ENCODE results near the gene DIAPH2. TPM values are rescaled to one million over a fixed set of nuclear protein-coding genes. Genes with fewer than 3 reads are reported as not detected.

Gene DIAPH2
- total and polyA plus RNA-seq, 9 of the 15 experiments (the other 6 are each of a cell fraction or from before 2014, with no cell fraction given): 0.01 to 0.18 (median 0.07) TPM; not detected in 1

- whole genome bisulfite sequencing (ENCODE audit: insufficient coverage, low coverage, missing lambda C conversion rate): 0% methylated on average over 1 of the region's 3 CpGs
- FAIRE-seq (no peak), ATAC-seq (no peak), DNase-seq (ENCODE audit: extremely low read depth in 1 of 4, low spot score in 3 of 4) (no peak)
- Histone ChIP-seq H3K9me1 (ENCODE audit: control insufficient read depth, insufficient read depth, low read length) (no peaks in the 10 kb centered on the region), H3K4me3 (no peak overlapping the region), H3K36me3 (ENCODE audit: control insufficient read depth, insufficient read depth, low read length) (no peaks in the 10 kb centered on the region), H3K27ac (ENCODE audit: extremely low read depth, low read depth, low read length) (no peak overlapping the region), H3K9ac (ENCODE audit: insufficient read depth in 1 of 2, low read depth in 2 of 2, low read length in 2 of 2) (no peak overlapping the region), H3K27me3 (ENCODE audit: control insufficient read depth in 2 of 2, insufficient read depth in 2 of 2, low read length in 2 of 2) (no peaks in the 10 kb centered on the region), H4K20me1 (replicated peaks; ENCODE audit: control insufficient read depth, insufficient read depth, low read length) (no peaks in the 10 kb centered on the region), H3K4me2 (ENCODE audit: insufficient read depth, low read length) (no peak overlapping the region), H3K4me1 (replicated peaks in 1 of 2; ENCODE audit: control insufficient read depth in 2 of 2, insufficient read depth in 2 of 2, low read length in 2 of 2) (no peaks in the 10 kb centered on the region), H3K9me3 (replicated peaks; ENCODE audit: control insufficient read depth, insufficient read depth, low read depth, low read length) (no peaks in the 10 kb centered on the region), H3K79me2 (ENCODE audit: control insufficient read depth, insufficient read depth, low read length) (no peaks in the 10 kb centered on the region), H2AFZ (ENCODE audit: low read depth, low read length) (no peak overlapping the region)
- no TSS peak for BruUV-seq (replicated peaks)
- ChIA-PET POLR2A (no interaction called here), CTCF (ENCODE audit: low intra/inter-chr PET ratio) (no interaction called here)
- TF ChIP-seq, protein P1, sequence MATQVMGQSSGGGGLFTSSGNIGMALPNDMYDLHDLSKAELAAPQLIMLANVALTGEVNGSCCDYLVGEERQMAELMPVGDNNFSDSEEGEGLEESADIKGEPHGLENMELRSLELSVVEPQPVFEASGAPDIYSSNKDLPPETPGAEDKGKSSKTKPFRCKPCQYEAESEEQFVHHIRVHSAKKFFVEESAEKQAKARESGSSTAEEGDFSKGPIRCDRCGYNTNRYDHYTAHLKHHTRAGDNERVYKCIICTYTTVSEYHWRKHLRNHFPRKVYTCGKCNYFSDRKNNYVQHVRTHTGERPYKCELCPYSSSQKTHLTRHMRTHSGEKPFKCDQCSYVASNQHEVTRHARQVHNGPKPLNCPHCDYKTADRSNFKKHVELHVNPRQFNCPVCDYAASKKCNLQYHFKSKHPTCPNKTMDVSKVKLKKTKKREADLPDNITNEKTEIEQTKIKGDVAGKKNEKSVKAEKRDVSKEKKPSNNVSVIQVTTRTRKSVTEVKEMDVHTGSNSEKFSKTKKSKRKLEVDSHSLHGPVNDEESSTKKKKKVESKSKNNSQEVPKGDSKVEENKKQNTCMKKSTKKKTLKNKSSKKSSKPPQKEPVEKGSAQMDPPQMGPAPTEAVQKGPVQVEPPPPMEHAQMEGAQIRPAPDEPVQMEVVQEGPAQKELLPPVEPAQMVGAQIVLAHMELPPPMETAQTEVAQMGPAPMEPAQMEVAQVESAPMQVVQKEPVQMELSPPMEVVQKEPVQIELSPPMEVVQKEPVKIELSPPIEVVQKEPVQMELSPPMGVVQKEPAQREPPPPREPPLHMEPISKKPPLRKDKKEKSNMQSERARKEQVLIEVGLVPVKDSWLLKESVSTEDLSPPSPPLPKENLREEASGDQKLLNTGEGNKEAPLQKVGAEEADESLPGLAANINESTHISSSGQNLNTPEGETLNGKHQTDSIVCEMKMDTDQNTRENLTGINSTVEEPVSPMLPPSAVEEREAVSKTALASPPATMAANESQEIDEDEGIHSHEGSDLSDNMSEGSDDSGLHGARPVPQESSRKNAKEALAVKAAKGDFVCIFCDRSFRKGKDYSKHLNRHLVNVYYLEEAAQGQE (IDR thresholded peaks at IDR 0.05; ENCODE audit: borderline replicate concordance): peak; percentile 28
- TF ChIP-seq, protein P1 (CRISPR knock-in tag; IDR thresholded peaks at IDR 0.05; ENCODE audit: low read depth): no peak
- TF ChIP-seq XRCC3 (IDR thresholded peaks at IDR 0.05): no peak
- intact Hi-C loops (cut with micrococcal nuclease) (no loop called here), in situ Hi-C loops (cut with MboI) (no loop called here)
Observed at GRCh38 chrX:97006167-97006566, 321.5 kb downstream of the DIAPH2 start.
